Measurements from ENCODE around the gene RBX1.

- TF ChIP-seq PATZ1 (CRISPR knock-in tag; IDR thresholded peaks at IDR 0.05; ENCODE audit: borderline replicate concordance) (no peak), CREB5 (CRISPR knock-in tag; IDR thresholded peaks at IDR 0.05; ENCODE audit: low read depth) (no peak), OSR1 (CRISPR knock-in tag; IDR thresholded peaks at IDR 0.05) (no peak), TCF4 (CRISPR knock-in tag; IDR thresholded peaks at IDR 0.05; ENCODE audit: borderline replicate concordance) (no peak), ZFP30 (CRISPR knock-in tag; IDR thresholded peaks at IDR 0.05) (no peak), ESRRG (CRISPR knock-in tag; IDR thresholded peaks at IDR 0.05) (no peak), PPARA (CRISPR knock-in tag; IDR thresholded peaks at IDR 0.05; ENCODE audit: borderline replicate concordance) (no peak)
- TF ChIP-seq, protein P1, sequence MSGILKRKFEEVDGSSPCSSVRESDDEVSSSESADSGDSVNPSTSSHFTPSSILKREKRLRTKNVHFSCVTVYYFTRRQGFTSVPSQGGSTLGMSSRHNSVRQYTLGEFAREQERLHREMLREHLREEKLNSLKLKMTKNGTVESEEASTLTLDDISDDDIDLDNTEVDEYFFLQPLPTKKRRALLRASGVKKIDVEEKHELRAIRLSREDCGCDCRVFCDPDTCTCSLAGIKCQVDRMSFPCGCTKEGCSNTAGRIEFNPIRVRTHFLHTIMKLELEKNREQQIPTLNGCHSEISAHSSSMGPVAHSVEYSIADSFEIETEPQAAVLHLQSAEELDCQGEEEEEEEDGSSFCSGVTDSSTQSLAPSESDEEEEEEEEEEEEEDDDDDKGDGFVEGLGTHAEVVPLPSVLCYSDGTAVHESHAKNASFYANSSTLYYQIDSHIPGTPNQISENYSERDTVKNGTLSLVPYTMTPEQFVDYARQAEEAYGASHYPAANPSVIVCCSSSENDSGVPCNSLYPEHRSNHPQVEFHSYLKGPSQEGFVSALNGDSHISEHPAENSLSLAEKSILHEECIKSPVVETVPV (CRISPR knock-in tag; IDR thresholded peaks at IDR 0.05) = no peak
Observed at GRCh38 chr22:40920526-40920925, 30.7 kb upstream of the RBX1 start.
